SIG-M5 (cell line): ENCODE measurements around the gene OR2F2.

Experiments
- DNase-seq: peaks from one replicate; lab custom pipeline; 2025; lab: John Stamatoyannopoulos, UW

OR2F2 gene

GRCh38 chr7:143914938-143915652, 19.9 kb upstream of the OR2F2 start:
- no peak for DNase-seq

GRCh38 chr7:143924851-143925250, 10.2 kb upstream of the OR2F2 start:
- no peak for DNase-seq

GRCh38 chr7:143929224-143929920, 5.7 kb upstream of the OR2F2 start:
- DNase-seq, result no peak

GRCh38 chr7:143931739-143932138, 3.3 kb upstream of the OR2F2 start:
- DNase-seq, result no peak

DNA sequence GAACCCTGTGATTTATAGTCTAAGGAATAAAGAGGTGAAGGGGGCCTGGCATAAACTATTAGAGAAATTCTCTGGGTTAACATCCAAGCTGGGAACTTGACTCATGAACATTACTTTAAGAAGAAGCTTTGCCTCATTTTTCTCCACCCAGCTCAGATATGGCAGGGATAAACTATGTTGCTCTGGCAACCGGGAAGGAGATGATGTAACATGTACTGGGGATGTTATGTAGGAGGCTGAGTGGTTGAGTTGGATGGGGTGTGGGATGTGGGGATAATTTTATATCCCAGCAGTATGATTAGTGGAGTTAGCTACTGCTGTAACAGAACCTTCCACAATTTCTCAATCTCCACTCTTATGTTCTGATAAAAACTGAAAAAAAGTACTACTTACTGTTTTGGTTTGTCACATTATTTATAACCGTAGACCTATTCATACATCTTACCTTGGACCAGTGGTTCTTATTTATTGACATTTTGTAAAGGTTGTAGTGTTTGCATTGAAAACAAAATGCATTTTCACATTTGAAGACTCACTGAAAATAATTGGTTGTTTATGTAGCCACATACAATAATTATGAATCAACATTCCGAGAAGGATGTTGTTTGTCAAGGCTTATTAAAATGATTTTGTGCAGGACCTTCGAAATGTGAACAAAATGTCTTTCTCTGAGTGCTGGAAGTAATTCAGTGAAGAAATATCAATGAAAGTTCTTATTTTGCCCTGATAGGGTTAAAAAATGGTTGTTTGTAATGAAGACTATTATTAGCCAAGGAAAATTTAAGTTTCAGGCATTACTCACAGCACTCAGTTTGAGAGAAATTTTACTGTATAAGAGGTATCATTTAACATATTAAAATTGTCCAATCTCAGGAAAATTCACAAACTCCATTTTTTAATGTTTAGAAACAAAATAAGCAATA, 1.3 kb downstream of the OR2F2 start:
- DNase-seq, result no peak

- no peak for DNase-seq
These were observed 3.6 kb downstream of the OR2F2 start for GRCh38 chr7:143938379-143939243.

GRCh38 chr7:143945423-143945822, 10.4 kb downstream of the OR2F2 start:
- no peak for DNase-seq

DNA sequence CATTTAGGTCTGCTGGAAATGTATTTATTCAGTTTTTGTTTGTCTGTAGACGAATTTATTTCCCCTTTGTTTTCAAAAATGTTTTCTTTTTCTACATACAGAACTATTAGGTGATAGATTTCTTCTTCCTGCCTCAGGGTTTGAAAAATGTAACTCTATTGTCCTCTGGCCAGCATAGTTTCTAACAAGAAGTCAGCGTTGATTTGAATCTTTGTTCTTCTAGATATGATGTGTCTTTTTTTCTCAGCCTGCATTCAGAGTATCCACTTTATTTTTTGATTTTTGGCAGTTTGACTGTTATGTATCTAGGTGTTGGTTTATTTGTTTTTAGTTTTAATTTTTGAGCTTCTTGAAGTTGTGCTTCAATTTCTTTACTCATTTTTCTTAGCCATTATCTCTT, 12.1 kb downstream of the OR2F2 start:
- DNase-seq, result no peak

- DNase-seq, result no peak
These were observed 13.7 kb downstream of the OR2F2 start for GRCh38 chr7:143948733-143949132.

DNA sequence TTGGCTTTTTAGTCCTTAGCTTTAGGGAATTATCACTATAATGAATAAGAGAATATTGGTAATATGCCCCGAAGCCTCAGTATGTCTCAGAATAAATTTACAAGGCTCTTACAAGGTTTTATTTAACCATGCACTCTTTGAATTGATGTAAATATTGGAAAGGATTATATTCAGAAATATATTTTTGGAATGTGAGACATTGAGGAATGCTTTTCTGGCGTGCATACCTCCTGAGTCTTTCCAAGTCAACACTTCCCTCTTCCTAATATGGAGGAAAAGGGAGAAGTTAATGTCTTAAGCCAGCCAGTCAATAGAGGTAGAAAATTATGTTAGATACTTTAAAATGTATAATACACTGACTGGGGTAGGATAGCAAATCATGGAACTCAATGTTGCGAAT, 18.4 kb downstream of the OR2F2 start:
- DNase-seq, result no peak

GRCh38 chr7:143954135-143954534, 19.1 kb downstream of the OR2F2 start:
- no peak for DNase-seq

DNA sequence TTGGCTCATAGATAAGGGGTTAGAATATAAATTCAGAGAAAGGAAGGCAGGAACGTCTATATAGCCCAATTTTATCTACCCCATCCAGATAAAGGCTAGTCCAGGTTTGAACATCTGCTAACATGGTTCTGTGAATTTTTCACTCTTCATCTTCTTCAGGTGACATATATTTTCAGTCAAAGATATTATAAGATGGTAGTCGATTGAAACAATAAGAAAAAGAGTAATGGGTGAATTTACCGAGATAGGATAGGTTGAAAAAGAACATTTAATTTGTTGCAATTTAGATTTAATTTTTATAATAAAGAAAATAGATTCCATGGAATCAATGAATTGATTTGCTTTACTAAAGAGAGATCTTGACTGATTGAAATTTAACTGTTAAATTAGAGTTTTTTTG, 19.5 kb downstream of the OR2F2 start, which contains the start of gene OR2F1:
Gene OR2F1 (plus strand): TSS at position 301 of the 400 bp plus-strand sequence. CDS start 5,127 bp downstream, outside the sequence.
- DNase-seq, result no peak

DNA sequence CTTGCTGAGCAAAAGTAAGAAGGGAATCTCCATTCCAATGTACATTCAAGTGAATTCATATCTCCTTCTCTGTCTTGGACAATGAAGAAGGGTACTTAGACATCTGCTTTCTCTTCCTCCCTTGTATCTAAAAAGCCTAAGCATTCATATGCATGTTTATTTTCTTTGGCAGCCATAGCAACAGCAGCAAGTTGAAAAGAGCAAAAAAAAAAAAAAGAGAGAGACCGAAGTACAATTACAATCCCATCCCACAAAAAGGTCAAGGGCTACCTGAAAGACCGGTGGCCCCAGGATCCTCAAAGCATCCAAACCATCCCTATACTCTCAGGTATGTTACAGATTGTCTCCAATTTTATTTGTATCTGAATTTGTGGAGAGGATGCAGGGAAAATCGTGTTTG, 23.7 kb downstream of the OR2F2 start:
- no peak for DNase-seq

GRCh38 chr7:143960813-143961610, 26.0 kb downstream of the OR2F2 start:
- DNase-seq, result no peak

- no peak for DNase-seq
These were observed 30.2 kb downstream of the OR2F2 start for GRCh38 chr7:143965280-143965679.

DNA sequence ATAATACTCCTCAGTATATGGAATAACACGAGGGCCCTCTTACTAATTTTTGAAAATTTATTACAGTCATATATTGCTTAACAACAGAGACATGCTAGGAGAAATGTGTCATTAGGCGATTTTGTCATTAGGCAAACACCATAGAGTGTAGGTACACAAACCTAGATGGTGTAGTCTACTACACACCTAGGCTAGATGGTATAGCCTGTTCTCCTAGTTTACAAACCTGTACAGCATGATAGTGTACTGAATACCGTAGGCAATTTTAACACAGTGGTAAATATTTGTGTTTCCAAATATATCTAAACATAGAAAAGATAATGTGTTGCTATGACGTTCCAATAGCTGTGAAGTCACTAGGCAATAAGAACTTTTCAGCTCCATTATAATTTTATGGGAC, 32.4 kb downstream of the OR2F2 start:
- DNase-seq, result no peak

GRCh38 chr7:143973870-143974416, 38.9 kb downstream of the OR2F2 start:
- DNase-seq, result no peak

- no peak for DNase-seq
These were observed 39.4 kb downstream of the OR2F2 start for GRCh38 chr7:143974459-143974858.

- no peak for DNase-seq
These were observed 40.6 kb downstream of the OR2F2 start for GRCh38 chr7:143975617-143976016.

- DNase-seq, result no peak
These were observed 43.6 kb downstream of the OR2F2 start for GRCh38 chr7:143978585-143978984.
